Mesenchymal stem cell (in vitro differentiated cells and primary cell): ENCODE results near the gene AHDC1.

Experiments
- DNase-seq: peaks from one replicate; pipeline ENCODE4 v3.0.0-alpha.2; 2013
- H2AFZ ChIP-seq: one replicate; pipeline ENCODE4 v1.6.1; 2013; ENCODE audit warnings: low read depth, mild to moderate bottlenecking, control low read depth, inconsistent platforms, low read length, moderate library complexity
- H2AK5ac ChIP-seq: 2 replicates; pipeline ENCODE4 v1.6.1; 2013; ENCODE audit warnings: low read length, moderate library complexity, mild to moderate bottlenecking, inconsistent platforms; ENCODE audit not compliant: severe bottlenecking
- H2BK120ac ChIP-seq: one replicate; pipeline ENCODE4 v1.6.1; 2013; ENCODE audit warnings: low read depth, mild to moderate bottlenecking, inconsistent platforms, low read length, moderate library complexity
- H2BK12ac ChIP-seq, 2 experiments: one replicate each; pipeline ENCODE4 v1.6.1; 2013; ENCODE audit warnings: inconsistent platforms in 2 of 2, low read length in 2 of 2, mild to moderate bottlenecking in 2 of 2, moderate library complexity in 2 of 2, control low read depth in 1 of 2
- H2BK15ac ChIP-seq: one replicate; pipeline ENCODE4 v1.6.1; 2013; ENCODE audit warnings: mild to moderate bottlenecking, low read depth, inconsistent platforms; ENCODE audit not compliant: poor library complexity, severe bottlenecking
- H2BK5ac ChIP-seq: 2 replicates; pipeline ENCODE4 v1.6.1; 2013; ENCODE audit warnings: low read depth, mild to moderate bottlenecking, low read length, control low read depth, inconsistent platforms; ENCODE audit not compliant: poor library complexity, severe bottlenecking
- H3K14ac ChIP-seq, 2 experiments: one replicate each; pipeline ENCODE4 v1.6.1; 2013; ENCODE audit warnings: inconsistent platforms in 2 of 2, low read length in 2 of 2, control low read depth in 1 of 2, mild to moderate bottlenecking in 1 of 2, moderate library complexity in 1 of 2
- H3K18ac ChIP-seq, 2 experiments: one replicate each; pipeline ENCODE4 v1.6.1; 2013; ENCODE audit warnings: inconsistent platforms in 2 of 2, low read length in 2 of 2, control low read depth in 1 of 2, low read depth in 1 of 2, mild to moderate bottlenecking in 1 of 2
- H3K23ac ChIP-seq, 2 experiments: one replicate each; pipeline ENCODE4 v1.6.1; 2013; ENCODE audit warnings: inconsistent platforms in 2 of 2, low read length in 2 of 2, mild to moderate bottlenecking in 2 of 2, moderate library complexity in 2 of 2, control low read depth in 1 of 2
- H3K27ac ChIP-seq: 2 replicates; pipeline ENCODE4 v1.5.1; 2013; ENCODE audit warnings: mild to moderate bottlenecking, moderate library complexity, low read length, control low read depth, inconsistent platforms; ENCODE audit not compliant: poor library complexity, severe bottlenecking
- H3K27me3 ChIP-seq, 2 experiments: 2 replicates each; pipeline versions ENCODE4 v1.6.1 to v1.7.0; 2013; ENCODE audit warnings: low read length in 2 of 2, mild to moderate bottlenecking in 2 of 2, moderate library complexity in 2 of 2, control low read depth in 1 of 2, inconsistent platforms in 1 of 2; ENCODE audit not compliant: control insufficient read depth in 1 of 2, insufficient read depth in 1 of 2
- H3K36me3 ChIP-seq, 2 experiments: 2 replicates each; pipeline versions ENCODE4 v1.6.1 to v1.7.0; 2013; ENCODE audit warnings: low read length in 2 of 2, control low read depth in 1 of 2, inconsistent platforms in 1 of 2, low read depth in 1 of 2, mild to moderate bottlenecking in 1 of 2; ENCODE audit not compliant: insufficient read depth in 2 of 2, control insufficient read depth in 1 of 2
- H3K4ac ChIP-seq, 2 experiments: one replicate each; pipeline ENCODE4 v1.6.1; 2013; ENCODE audit warnings: inconsistent platforms in 2 of 2, low read length in 2 of 2, mild to moderate bottlenecking in 2 of 2, moderate library complexity in 2 of 2, control low read depth in 1 of 2, low read depth in 1 of 2
- H3K4me1 ChIP-seq: 2 replicates; pipeline ENCODE4 v1.6.1; 2013; ENCODE audit warnings: low read depth, low read length, control low read depth; ENCODE audit not compliant: control insufficient read depth, insufficient read depth
- H3K4me2 ChIP-seq: 2 replicates; pipeline ENCODE4 v1.6.1; 2013; ENCODE audit warnings: low read length, mild to moderate bottlenecking, inconsistent platforms; ENCODE audit not compliant: poor library complexity, severe bottlenecking
- H3K4me3 ChIP-seq, 2 experiments: 2 replicates each; pipeline versions ENCODE4 v1.5.1 to v1.7.0; 2013; ENCODE audit warnings: low read length in 2 of 2, mild to moderate bottlenecking in 2 of 2, control low read depth in 1 of 2, low read depth in 1 of 2; ENCODE audit not compliant: insufficient read depth in 1 of 2
- H3K79me1 ChIP-seq: replicated peaks from 2 replicates; pipeline ENCODE4 v1.6.1; 2013; ENCODE audit warnings: mild to moderate bottlenecking, control low read depth, low read length, inconsistent platforms; ENCODE audit not compliant: poor library complexity, severe bottlenecking
- H3K9ac ChIP-seq: 2 replicates; pipeline ENCODE4 v1.7.0; 2013; ENCODE audit warnings: mild to moderate bottlenecking, low read length, moderate library complexity
- H3K9me3 ChIP-seq: 2 replicates; pipeline ENCODE4 v1.7.0; 2013; ENCODE audit warnings: mild to moderate bottlenecking, low read length; ENCODE audit not compliant: control insufficient read depth
- H4K8ac ChIP-seq: one replicate; pipeline ENCODE4 v1.6.1; 2013; ENCODE audit warnings: inconsistent platforms, mild to moderate bottlenecking, low read length, moderate library complexity
- H4K91ac ChIP-seq: one replicate; pipeline ENCODE4 v1.6.1; 2013; ENCODE audit warnings: mild to moderate bottlenecking, low read length, inconsistent platforms
- WGBS: methylation state at CpG from one replicate; pipeline ENCODE4 v1.1.7; 2013; ENCODE audit warnings: mixed read lengths; 5-methylcytosine and 5-hydroxymethylcytosine counted together

AHDC1 gene

GRCh38 chr1:27634985-27635367, 31.0 kb upstream of the AHDC1 start, which contains the start of gene FGR:
Gene FGR (minus strand): TSS chr1:27635185. CDS start chr1:27623916, 11,269 bp downstream.
- peak within 1 kb of the TSS; percentile 55 for H2BK120ac ChIP-seq
- H3K27me3 ChIP-seq = peaks cover 13 to 33% of the 10 kb centered on the region in 2 experiments
- peak within 1 kb of the TSS; percentile 13 to 85 for H3K18ac ChIP-seq
- H3K36me3 ChIP-seq = no peaks in the 10 kb centered on the region
- no peak within 1 kb of the TSS for H2BK5ac ChIP-seq
- peak within 1 kb of the TSS in 1 of 2 experiments; percentile 14 for H3K23ac ChIP-seq
- peak within 1 kb of the TSS; percentile 94 for H2BK15ac ChIP-seq
- 50% methylated on average over 18 of the region's 28 CpGs for WGBS
- H3K4me3 ChIP-seq = peak within 1 kb of the TSS; percentile 37 to 67
- peaks cover 7% of the 10 kb centered on the region for H3K4me1 ChIP-seq
- peak within 1 kb of the TSS; percentile 24 to 84 for H3K4ac ChIP-seq
- H4K8ac ChIP-seq = peak within 1 kb of the TSS; percentile 93
- no peaks in the 10 kb centered on the region for H3K9me3 ChIP-seq
- no peaks in the 10 kb centered on the region for H3K79me1 ChIP-seq
- peak within 1 kb of the TSS; percentile 73 for H3K9ac ChIP-seq
- no peak within 1 kb of the TSS for H2AFZ ChIP-seq
- peak within 1 kb of the TSS; percentile 75 for H3K4me2 ChIP-seq
- H3K27ac ChIP-seq = no peak within 1 kb of the TSS
- peak within 1 kb of the TSS; percentile 73 for H4K91ac ChIP-seq
- H2BK12ac ChIP-seq = peak within 1 kb of the TSS in 1 of 2 experiments; percentile 64
- H3K14ac ChIP-seq = no peak within 1 kb of the TSS
- DNase-seq = no peak
- no peak within 1 kb of the TSS for H2AK5ac ChIP-seq

- WGBS = 12% methylated on average over 61 of the region's 63 CpGs
Measured at GRCh38 chr1:27634177-27634984, 30.4 kb upstream of the AHDC1 start.

GRCh38 chr1:27633640-27634176, 29.8 kb upstream of the AHDC1 start:
- Histone ChIP-seq H2BK12ac (peak overlapping the region in 1 of 2 experiments; percentile 64), H3K4me1 (peaks cover 8% of the 10 kb centered on the region), H2BK120ac (peak overlapping the region; percentile 55), H3K27me3 (peaks cover 13 to 35% of the 10 kb centered on the region in 2 experiments), H4K91ac (no peak overlapping the region), H2BK5ac (no peak overlapping the region), H3K79me1 (no peaks in the 10 kb centered on the region), H2AFZ (no peak overlapping the region), H3K36me3 (no peaks in the 10 kb centered on the region), H3K4me2 (peak overlapping the region; percentile 75), H3K9me3 (no peaks in the 10 kb centered on the region), H2BK15ac (peak overlapping the region; percentile 94), H3K18ac (peak overlapping the region; percentile 13 to 85), H3K4ac (peak overlapping the region; percentile 6 to 84), H3K4me3 (peak overlapping the region; percentile 37 to 67), H2AK5ac (no peak overlapping the region), H3K27ac (no peak overlapping the region), H3K14ac (no peak overlapping the region), H3K23ac (no peak overlapping the region), H3K9ac (peak overlapping the region; percentile 73), H4K8ac (peak overlapping the region; percentile 93)
- no peak for DNase-seq
- WGBS = 35% methylated on average over 14 of the region's 17 CpGs

More at GRCh38 chr1:27634177-27634984, 30.4 kb upstream of the AHDC1 start:
- H3K4me3 ChIP-seq = peak overlapping the region; percentile 37 to 67
- H3K4me2 ChIP-seq = peak overlapping the region; percentile 75
- peak overlapping the region in 1 of 2 experiments; percentile 64 for H2BK12ac ChIP-seq
- H4K8ac ChIP-seq = peak overlapping the region; percentile 93
- H3K4ac ChIP-seq = peak overlapping the region; percentile 24 to 84
- H3K27ac ChIP-seq = no peak overlapping the region
- H3K9me3 ChIP-seq = no peaks in the 10 kb centered on the region
- H2BK15ac ChIP-seq = peak overlapping the region; percentile 94
- H2AK5ac ChIP-seq = no peak overlapping the region
- peak overlapping the region; percentile 13 to 85 for H3K18ac ChIP-seq
- H4K91ac ChIP-seq = peak overlapping the region; percentile 73
- no peaks in the 10 kb centered on the region for H3K79me1 ChIP-seq
- peak; percentile 46 for DNase-seq
- no peak overlapping the region for H3K14ac ChIP-seq
- H3K36me3 ChIP-seq = no peaks in the 10 kb centered on the region
- peak overlapping the region; percentile 55 for H2BK120ac ChIP-seq
- H2BK5ac ChIP-seq = no peak overlapping the region
- no peak overlapping the region for H2AFZ ChIP-seq
- H3K9ac ChIP-seq = peak overlapping the region; percentile 73
- H3K4me1 ChIP-seq = peaks cover 7% of the 10 kb centered on the region
- peak overlapping the region in 1 of 2 experiments; percentile 14 for H3K23ac ChIP-seq
- peaks cover 13 to 33% of the 10 kb centered on the region in 2 experiments for H3K27me3 ChIP-seq

- no peak overlapping the region for H3K4me2 ChIP-seq
- H2BK5ac ChIP-seq = no peak overlapping the region
- H3K4ac ChIP-seq = no peak overlapping the region
- H3K4me1 ChIP-seq = peaks cover 8% of the 10 kb centered on the region
- H3K14ac ChIP-seq = no peak overlapping the region
- no peak overlapping the region for H2BK15ac ChIP-seq
- H3K4me3 ChIP-seq = no peak overlapping the region
- DNase-seq = no peak
- no peak overlapping the region for H4K8ac ChIP-seq
- 91% methylated on average over 5 of the region's 5 CpGs for WGBS
- H3K79me1 ChIP-seq = no peaks in the 10 kb centered on the region
- peaks cover 13 to 37% of the 10 kb centered on the region in 2 experiments for H3K27me3 ChIP-seq
- H3K36me3 ChIP-seq = no peaks in the 10 kb centered on the region
- H2AFZ ChIP-seq = no peak overlapping the region
- no peak overlapping the region for H2BK120ac ChIP-seq
- H3K23ac ChIP-seq = no peak overlapping the region
- H2AK5ac ChIP-seq = no peak overlapping the region
- H3K27ac ChIP-seq = no peak overlapping the region
- no peak overlapping the region for H3K18ac ChIP-seq
- no peaks in the 10 kb centered on the region for H3K9me3 ChIP-seq
- no peak overlapping the region for H4K91ac ChIP-seq
- H3K9ac ChIP-seq = no peak overlapping the region
- no peak overlapping the region for H2BK12ac ChIP-seq
Measured at GRCh38 chr1:27633298-27633610, 29.3 kb upstream of the AHDC1 start.
